Fibroblast of lung (primary cell): ENCODE results near the gene ST3GAL4. TPM values are rescaled to one million over a fixed set of nuclear protein-coding genes. Genes with fewer than 3 reads are reported as not detected.

Experiments
- DNase-seq, 2 donors: peaks; one replicate each; pipeline versions ENCODE4 v3.0.0 to v3.0.0-alpha.2; 2010; ENCODE audit warnings: low read depth in 2 of 2
- H2AFZ ChIP-seq: 2 replicates; pipeline ENCODE4 v1.5.1; 2012; ENCODE audit warnings: low read length, control low read depth, inconsistent platforms
- H3K27ac ChIP-seq: 2 replicates; pipeline ENCODE4 v1.5.1; 2011; ENCODE audit warnings: low read length, control low read depth; ENCODE audit not compliant: insufficient read depth
- H3K27me3 ChIP-seq: 2 replicates; pipeline ENCODE4 v1.5.1; 2011; ENCODE audit warnings: mild to moderate bottlenecking, low read length; ENCODE audit not compliant: control insufficient read depth, insufficient read depth
- H3K36me3 ChIP-seq: 2 replicates; pipeline ENCODE4 v1.5.1; 2011; ENCODE audit warnings: low read length; ENCODE audit not compliant: control insufficient read depth, insufficient read depth
- H3K4me1 ChIP-seq: 2 replicates; pipeline ENCODE4 v1.5.1; 2011; ENCODE audit warnings: low read length; ENCODE audit not compliant: control insufficient read depth, insufficient read depth; ENCODE audit errors: extremely low read depth
- H3K4me2 ChIP-seq: 2 replicates; pipeline ENCODE4 v1.5.1; 2011; ENCODE audit warnings: low read length, control low read depth; ENCODE audit not compliant: insufficient read depth; ENCODE audit errors: extremely low read depth
- H3K4me3 ChIP-seq, 4 experiments: fragments of 200-600 bp in 1 of 4; sonication (generic) in 1 of 4; replicated peaks in 1 of 4; 2 replicates each; pipeline ENCODE4 v1.5.1; 2011 to 2016; ENCODE audit warnings: low read length in 4 of 4, low read depth in 3 of 4, mild to moderate bottlenecking in 3 of 4, control low read depth in 2 of 4, inconsistent platforms in 1 of 4, mixed read lengths in 1 of 4; ENCODE audit not compliant: insufficient read depth in 1 of 4; ENCODE audit errors: control extremely low read depth in 1 of 4
- H3K79me2 ChIP-seq: 2 replicates; pipeline ENCODE4 v1.5.1; 2012; ENCODE audit warnings: mild to moderate bottlenecking, low read length, inconsistent platforms; ENCODE audit not compliant: control insufficient read depth, insufficient read depth
- H3K9ac ChIP-seq: 2 replicates; pipeline ENCODE4 v1.5.1; 2011; ENCODE audit warnings: mild to moderate bottlenecking, low read length, control low read depth; ENCODE audit not compliant: insufficient read depth
- H3K9me3 ChIP-seq: 2 replicates; pipeline ENCODE4 v1.5.1; 2012; ENCODE audit warnings: low read depth, low read length; ENCODE audit not compliant: control insufficient read depth, insufficient read depth
- H4K20me1 ChIP-seq: 2 replicates; pipeline ENCODE4 v1.5.1; 2011; ENCODE audit warnings: low read length; ENCODE audit not compliant: control insufficient read depth, insufficient read depth; ENCODE audit errors: extremely low read depth
- CTCF ChIP-seq, 2 donors: IDR thresholded peaks in 1 of 2; conservative IDR thresholded peaks in 1 of 2; 1 replicate in 1 of 2; 2 replicates in 1 of 2; pipeline ENCODE4 v1.5.1; 2011 to 2012; ENCODE audit warnings: low read length in 2 of 2, control low read depth in 1 of 2, inconsistent platforms in 1 of 2, low read depth in 1 of 2, mild to moderate bottlenecking in 1 of 2
- EZH2 ChIP-seq: IDR thresholded peaks from 2 replicates; pipeline ENCODE4 v1.5.1; 2012; ENCODE audit warnings: low read length, control low read depth, mild to moderate bottlenecking; ENCODE audit errors: missing control alignments
- polyA plus RNA-seq, 2 donors: library from polyadenylated mRNA; depleted of rRNA in 1 of 2; stranded (reverse) in 1 of 2; unstranded in 1 of 2; fragments of >200 nt; gene quantifications; 2 replicates each; pipeline ENCODE4 v1.2.1, GENCODE V29; 2011 to 2012; ENCODE audit warnings: missing spikeins in 1 of 2
- total RNA-seq: library from RNA; depleted of rRNA; stranded (reverse); fragments of >200 nt; gene quantifications from 2 replicates; pipeline ENCODE4 v1.2.1, GENCODE V29; 2014

ST3GAL4 gene
- total and polyA plus RNA-seq, 2 donors (not counting 1 experiment from before 2014, with no cell fraction given) = 16.7 to 36.8 TPM

GRCh38 chr11:126318574-126319373 lies 36.7 kb upstream of the ST3GAL4 start:
- peak overlapping the region; percentile 93 for H3K27ac ChIP-seq
- H2AFZ ChIP-seq = peak overlapping the region; percentile 15
- H3K4me2 ChIP-seq = peak overlapping the region; percentile 92
- TF ChIP-seq EZH2 (no peak), CTCF (conservative IDR thresholded peaks at IDR 0.05 in 1 of 2, IDR thresholded peaks at IDR 0.05 in 1 of 2; ENCODE audit: low read depth in 1 of 2, low read length in 2 of 2) (peak in 1 of 2 donors; percentile 2)
- H3K4me3 ChIP-seq = peak overlapping the region; percentile 17 to 46 (median 40)
- H4K20me1 ChIP-seq = no peaks in the 10 kb centered on the region
- peaks cover 24% of the 10 kb centered on the region for H3K4me1 ChIP-seq
- H3K9ac ChIP-seq = peak overlapping the region; percentile 34
- no peaks in the 10 kb centered on the region for H3K36me3 ChIP-seq
- H3K9me3 ChIP-seq = no peaks in the 10 kb centered on the region
- H3K79me2 ChIP-seq = no peaks in the 10 kb centered on the region
- DNase-seq = peak; percentile 96 to 97
- no peaks in the 10 kb centered on the region for H3K27me3 ChIP-seq

GRCh38 chr11:126319374-126319740 lies 36.1 kb upstream of the ST3GAL4 start:
- H3K9ac ChIP-seq = no peak overlapping the region
- no peak for DNase-seq

GRCh38 chr11:126322996-126323395 lies 32.5 kb upstream of the ST3GAL4 start:
- Histone ChIP-seq H3K36me3 (no peaks in the 10 kb centered on the region), H3K4me1 (peaks cover 15% of the 10 kb centered on the region), H3K79me2 (no peaks in the 10 kb centered on the region), H3K4me3 (no peak overlapping the region), H3K9me3 (no peaks in the 10 kb centered on the region), H2AFZ (no peak overlapping the region), H4K20me1 (no peaks in the 10 kb centered on the region), H3K4me2 (no peak overlapping the region), H3K9ac (no peak overlapping the region), H3K27me3 (no peaks in the 10 kb centered on the region), H3K27ac (no peak overlapping the region)
- no peak for TF ChIP-seq CTCF (conservative IDR thresholded peaks at IDR 0.05 in 1 of 2, IDR thresholded peaks at IDR 0.05 in 1 of 2; ENCODE audit: low read depth in 1 of 2, low read length in 2 of 2)
- TF ChIP-seq EZH2 = no peak
- DNase-seq = no peak

More at GRCh38 chr11:126319374-126319740, 36.1 kb upstream of the ST3GAL4 start:
- H4K20me1 ChIP-seq = no peaks in the 10 kb centered on the region
- H3K4me3 ChIP-seq = no peak overlapping the region
- TF ChIP-seq CTCF (conservative IDR thresholded peaks at IDR 0.05 in 1 of 2, IDR thresholded peaks at IDR 0.05 in 1 of 2; ENCODE audit: low read depth in 1 of 2, low read length in 2 of 2) = no peak
- no peak for TF ChIP-seq EZH2
- peak overlapping the region; percentile 93 for H3K27ac ChIP-seq
- no peaks in the 10 kb centered on the region for H3K79me2 ChIP-seq
- H2AFZ ChIP-seq = no peak overlapping the region
- H3K4me2 ChIP-seq = peak overlapping the region; percentile 92
- H3K27me3 ChIP-seq = no peaks in the 10 kb centered on the region
- H3K36me3 ChIP-seq = no peaks in the 10 kb centered on the region
- peaks cover 24% of the 10 kb centered on the region for H3K4me1 ChIP-seq
- H3K9me3 ChIP-seq = no peaks in the 10 kb centered on the region
